CD4-positive, CD25-positive, alpha-beta regulatory T cell (primary cell): ENCODE data around the gene OR2T34. TPM values are rescaled to one million over a fixed set of nuclear protein-coding genes. Genes with fewer than 3 reads are reported as not detected.
"Not testable (repeated sequence)": the region's sequence is repeated elsewhere in the genome, so short reads cannot be mapped to it uniquely, and the experiment has no call there.

Experiments used
- ATAC-seq, 2 donors: fragments of 150-1000 bp; cut with Tn5 transposase; one replicate each; pipeline ENCODE4 v1.10.0; 2021; ENCODE audit warnings: low read depth in 2 of 2, moderate number of reproducible peaks in 2 of 2, moderate library complexity in 1 of 2
- DNase-seq, 3 donors: peaks; one replicate each; pipeline versions ENCODE4 v3.0.0 to v3.0.0-alpha.2; 2012 to 2022; ENCODE audit warnings: mixed read lengths in 1 of 3
- H3K27ac ChIP-seq: one replicate; pipeline ENCODE4 v1.7.0; 2013; ENCODE audit warnings: mild to moderate bottlenecking, low read length; ENCODE audit not compliant: insufficient read depth, poor library complexity, severe bottlenecking
- H3K27me3 ChIP-seq: one replicate; pipeline ENCODE4 v1.7.0; 2013; ENCODE audit warnings: low read length; ENCODE audit not compliant: control insufficient read depth, insufficient read depth
- H3K36me3 ChIP-seq: one replicate; pipeline ENCODE4 v1.7.0; 2013; ENCODE audit warnings: mild to moderate bottlenecking, low read length, moderate library complexity; ENCODE audit not compliant: control insufficient read depth, insufficient read depth
- H3K4me1 ChIP-seq: 2 replicates; pipeline ENCODE4 v1.7.0; 2013; ENCODE audit warnings: mild to moderate bottlenecking, low read length; ENCODE audit not compliant: insufficient read depth, control insufficient read depth, poor library complexity, severe bottlenecking
- H3K4me3 ChIP-seq: one replicate; pipeline ENCODE4 v1.7.0; 2013; ENCODE audit warnings: low read depth, mild to moderate bottlenecking, low read length, moderate library complexity
- H3K9me3 ChIP-seq, 2 experiments: 1 replicate in 1 of 2; 2 replicates in 1 of 2; pipeline ENCODE4 v1.7.0; 2013; ENCODE audit warnings: low read length in 2 of 2, mild to moderate bottlenecking in 1 of 2, moderate library complexity in 1 of 2; ENCODE audit not compliant: control insufficient read depth in 2 of 2
- H3K27ac Mint-ChIP-seq, 3 donors: one replicate each; pipeline ENCODE4 v1.8.0; 2020 to 2022; ENCODE audit warnings: mild to moderate bottlenecking in 3 of 3, mixed read lengths in 3 of 3, moderate library complexity in 2 of 3
- H3K27me3 Mint-ChIP-seq: one replicate; pipeline ENCODE4 v1.8.0; 2022; ENCODE audit warnings: mild to moderate bottlenecking, mixed read lengths
- H3K36me3 Mint-ChIP-seq: one replicate; pipeline ENCODE4 v1.8.0; 2020; ENCODE audit warnings: mixed read lengths
- H3K4me1 Mint-ChIP-seq, 4 donors: one replicate each; pipeline ENCODE4 v1.8.0; 2020 to 2022; ENCODE audit warnings: mixed read lengths in 4 of 4, mild to moderate bottlenecking in 1 of 4
- H3K4me3 Mint-ChIP-seq, 4 donors: one replicate each; pipeline ENCODE4 v1.8.0; 2020 to 2022; ENCODE audit warnings: mild to moderate bottlenecking in 4 of 4, mixed read lengths in 4 of 4, moderate library complexity in 3 of 4
- H3K9me3 Mint-ChIP-seq, 7 donors: one replicate each; pipeline ENCODE4 v1.8.0; 2020 to 2022; ENCODE audit warnings: mixed read lengths in 7 of 7, mild to moderate bottlenecking in 3 of 7, moderate library complexity in 2 of 7
- polyA plus RNA-seq, 4 donors: library from polyadenylated mRNA; unstranded; fragments of 300-500 nt; fragmentation: Illumina TruSeq; gene quantifications; one replicate each; pipeline ENCODE4 v1.2.3, GENCODE V29; 2021
- total RNA-seq: library from RNA; stranded (reverse); gene quantifications from one replicate; pipeline ENCODE4 v1.2.3, GENCODE V29; 2022

OR2T34 gene
- total and polyA plus RNA-seq, 5 donors from 2014 or later, result not detected

DNA sequence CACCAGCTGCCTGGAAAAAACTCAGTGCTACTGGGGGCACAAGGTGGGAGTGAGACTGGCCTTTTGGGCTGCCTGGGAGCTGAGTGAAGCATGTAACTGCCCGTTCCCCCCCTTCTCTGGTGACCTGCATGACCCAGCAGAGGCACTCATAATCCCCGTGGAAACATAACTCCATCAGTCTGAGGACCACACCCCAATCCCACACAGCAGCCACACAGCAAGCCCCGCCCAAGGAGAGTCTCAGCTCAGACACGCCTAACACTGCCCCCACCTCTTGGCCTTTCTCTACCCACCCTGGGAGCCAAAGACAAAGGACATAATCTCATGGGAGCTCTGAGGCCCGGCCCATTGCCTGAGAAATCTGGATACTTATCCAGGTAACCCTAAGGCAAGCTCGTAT, 23.5 kb downstream of the OR2T34 start:
- H3K36me3 Mint-ChIP-seq, ATAC-seq, H3K27me3 ChIP-seq, H3K4me1 Mint-ChIP-seq, H3K4me1 ChIP-seq, DNase-seq, H3K27ac Mint-ChIP-seq, H3K9me3 Mint-ChIP-seq, H3K4me3 ChIP-seq, H3K36me3 ChIP-seq, H3K27ac ChIP-seq, H3K4me3 Mint-ChIP-seq, H3K27me3 Mint-ChIP-seq, H3K9me3 ChIP-seq: not testable (repeated sequence)

DNA sequence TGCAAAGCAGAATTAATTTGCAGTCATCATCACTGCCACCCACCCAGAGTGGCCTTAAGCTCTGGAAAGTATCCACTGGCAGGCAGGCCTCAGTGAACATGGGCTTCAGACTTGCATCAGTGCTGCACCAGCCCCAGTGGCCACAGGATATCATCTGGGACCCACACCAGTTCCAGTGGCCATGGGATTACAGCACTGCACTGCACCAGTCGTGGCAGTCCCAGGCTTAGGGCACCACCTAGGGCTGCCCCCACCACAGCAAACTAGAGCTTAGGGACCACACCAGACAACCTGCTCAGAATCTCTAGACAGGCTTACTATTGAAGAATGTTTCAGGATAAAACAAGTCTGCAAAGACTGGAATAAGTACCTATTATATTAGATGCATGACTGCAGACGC, 27.2 kb downstream of the OR2T34 start:
- H3K4me1 ChIP-seq, H3K4me3 Mint-ChIP-seq, H3K9me3 ChIP-seq, H3K4me1 Mint-ChIP-seq, H3K36me3 ChIP-seq, H3K27ac Mint-ChIP-seq, H3K27ac ChIP-seq, H3K27me3 Mint-ChIP-seq, H3K4me3 ChIP-seq, H3K27me3 ChIP-seq, DNase-seq, H3K9me3 Mint-ChIP-seq, H3K36me3 Mint-ChIP-seq, ATAC-seq: not testable (repeated sequence)

DNA sequence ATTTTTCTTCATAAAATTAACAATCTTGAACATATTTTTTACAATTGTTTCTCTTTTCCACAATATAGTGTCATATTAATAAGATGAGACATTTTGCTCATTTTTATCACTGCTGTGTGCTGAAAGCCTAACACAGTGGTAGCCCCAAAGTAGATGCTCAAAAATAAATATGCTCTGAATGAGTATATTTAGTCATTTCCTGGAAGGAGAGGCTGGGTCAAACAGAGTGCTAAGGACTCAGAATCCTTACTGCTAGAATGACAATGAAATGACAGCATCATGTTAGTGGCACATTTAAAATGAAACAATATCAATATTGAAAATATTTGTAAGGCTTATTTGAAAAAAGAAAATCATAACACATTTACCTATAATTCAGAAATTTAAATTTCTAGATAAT, 37.1 kb downstream of the OR2T34 start:
- DNase-seq, H3K4me1 ChIP-seq, H3K27me3 Mint-ChIP-seq, H3K4me3 Mint-ChIP-seq, H3K27me3 ChIP-seq, ATAC-seq, H3K4me3 ChIP-seq, H3K9me3 ChIP-seq, H3K27ac Mint-ChIP-seq, H3K4me1 Mint-ChIP-seq, H3K27ac ChIP-seq, H3K36me3 Mint-ChIP-seq, H3K36me3 ChIP-seq, H3K9me3 Mint-ChIP-seq: not testable (repeated sequence)

Other genes with a start within 250 kb of the OR2T34 start
- gene OR14C36, start 226.0 kb downstream of the OR2T34 start, total RNA-seq, result not detected
- gene OR14C36, start 226.0 kb downstream of the OR2T34 start, polyA plus RNA-seq, result not detected
- gene OR2T4, start 213.1 kb downstream of the OR2T34 start, total RNA-seq, result not detected
- gene OR2T4, start 213.1 kb downstream of the OR2T34 start, polyA plus RNA-seq, result not detected
- not detected for gene OR2T6, start 199.0 kb downstream of the OR2T34 start, total RNA-seq
- not detected for gene OR2T6, start 199.0 kb downstream of the OR2T34 start, polyA plus RNA-seq
- not detected for gene OR2T1, start 171.7 kb downstream of the OR2T34 start, total RNA-seq
- not detected for gene OR2T1, start 171.7 kb downstream of the OR2T34 start, polyA plus RNA-seq
- not detected for gene OR2T2, start 129.1 kb downstream of the OR2T34 start, total RNA-seq
- gene OR2T2, start 129.1 kb downstream of the OR2T34 start, polyA plus RNA-seq, result not detected
- gene OR2T3, start 101.4 kb downstream of the OR2T34 start, total RNA-seq, result not detected
- not detected for gene OR2T3, start 101.4 kb downstream of the OR2T34 start, polyA plus RNA-seq
- not detected for gene OR2T5, start 86.2 kb downstream of the OR2T34 start, total RNA-seq
- gene OR2T5, start 86.2 kb downstream of the OR2T34 start, polyA plus RNA-seq, result not detected
- gene OR2G6, start 66.7 kb downstream of the OR2T34 start, total RNA-seq, result not detected
- gene OR2G6, start 66.7 kb downstream of the OR2T34 start, polyA plus RNA-seq, result not detected
- gene OR2T29, start 12.0 kb downstream of the OR2T34 start, total RNA-seq, result not detected
- gene OR2T29, start 12.0 kb downstream of the OR2T34 start, polyA plus RNA-seq, result not detected
- gene OR2T10, start 22.9 kb upstream of the OR2T34 start, total RNA-seq, result not detected
- gene OR2T10, start 22.9 kb upstream of the OR2T34 start, polyA plus RNA-seq, result not detected
- not detected for gene OR2T11, start 60.3 kb upstream of the OR2T34 start, total RNA-seq
- gene OR2T11, start 60.3 kb upstream of the OR2T34 start, polyA plus RNA-seq, result not detected
- not detected for gene OR2T35, start 70.5 kb upstream of the OR2T34 start, total RNA-seq
- not detected for gene OR2T35, start 70.5 kb upstream of the OR2T34 start, polyA plus RNA-seq
- not detected for gene OR2T27, start 80.8 kb upstream of the OR2T34 start, total RNA-seq
- not detected for gene OR2T27, start 80.8 kb upstream of the OR2T34 start, polyA plus RNA-seq
- not detected for gene OR14I1, start 128.0 kb upstream of the OR2T34 start, total RNA-seq
- not detected for gene OR14I1, start 128.0 kb upstream of the OR2T34 start, polyA plus RNA-seq
- gene LYPD8, start 181.0 kb upstream of the OR2T34 start, total RNA-seq, result not detected
- under 1 TPM in 1 of 4 donors, not detected in 3; 0.22 TPM for gene LYPD8, start 181.0 kb upstream of the OR2T34 start, polyA plus RNA-seq